Cardiac fibroblast (primary cell): ENCODE results near the gene CDK15.
A peak's percentile ranks its signal among the peaks of the same experiment; 100 is the strongest.

Experiments
- DNase-seq, 2 donors: peaks; one replicate each; pipeline versions ENCODE4 v3.0.0 to v3.0.0-alpha.2; 2010; ENCODE audit warnings: low read depth in 2 of 2
- H3K4me3 ChIP-seq, 2 donors: replicated peaks in 1 of 2; 1 replicate in 1 of 2; 2 replicates in 1 of 2; pipeline ENCODE4 v1.5.1; 2011; ENCODE audit warnings: low read depth in 2 of 2, low read length in 2 of 2, mild to moderate bottlenecking in 2 of 2, moderate library complexity in 1 of 2
- CTCF ChIP-seq: IDR thresholded peaks from one replicate; pipeline ENCODE4 v1.5.1; 2011; ENCODE audit warnings: low read depth, mild to moderate bottlenecking, low read length, inconsistent platforms

CDK15 gene

GRCh38 chr2:201779901-201780673 lies 26.2 kb upstream of the CDK15 start:
- no peak for TF ChIP-seq CTCF
- peak; percentile 11 to 29 for DNase-seq
- H3K4me3 ChIP-seq: peak overlapping the region; percentile 94 to 95

GRCh38 chr2:201780674-201781493 lies 25.5 kb upstream of the CDK15 start, which contains the start of gene ALS2:
Gene ALS2, minus strand, starts transcription at chr2:201780933. Its CDS starts 12,048 bp downstream, at chr2:201768885.
- peak within 1 kb of the TSS; percentile 94 to 95 for H3K4me3 ChIP-seq
- no peak for TF ChIP-seq CTCF
- DNase-seq: peak; percentile 99 to 100

GRCh38 chr2:201781557-201782051 lies 24.7 kb upstream of the CDK15 start:
- H3K4me3 ChIP-seq: peak overlapping the region; percentile 94 to 95
- peak in 1 of 2 donors; percentile 19 for DNase-seq
- TF ChIP-seq CTCF: no peak

GRCh38 chr2:201784563-201784962 lies 21.8 kb upstream of the CDK15 start:
- DNase-seq: no peak
- TF ChIP-seq CTCF: no peak
- no peak overlapping the region for H3K4me3 ChIP-seq

- TF ChIP-seq CTCF: no peak
- no peak for DNase-seq
- H3K4me3 ChIP-seq: no peak overlapping the region
Observed at GRCh38 chr2:201785135-201785534, 21.2 kb upstream of the CDK15 start.

GRCh38 chr2:201786471-201786870 lies 19.9 kb upstream of the CDK15 start:
- DNase-seq: no peak
- no peak for TF ChIP-seq CTCF

More at GRCh38 chr2:201786471-201786870, 19.9 kb upstream of the CDK15 start:
- no peak overlapping the region for H3K4me3 ChIP-seq
